NCI-H146 treated with DMSO at 0.1 percent for 48 hours (cell line): ENCODE data around the gene LRCH3.

ENCODE experiments used
- DNase-seq: peaks from one replicate; lab custom pipeline; 2025; ENCODE audit not compliant: unreplicated experiment; lab: John Stamatoyannopoulos, UW

Gene LRCH3

GRCh38 chr3:197791892-197792647 is 1.0 kb downstream of the LRCH3 start:
- no peak for DNase-seq

GRCh38 chr3:197793247-197793646 is 2.2 kb downstream of the LRCH3 start:
- no peak for DNase-seq

GRCh38 chr3:197794115-197794514 is 3.1 kb downstream of the LRCH3 start:
- DNase-seq, result no peak

GRCh38 chr3:197795200-197795599 is 4.1 kb downstream of the LRCH3 start:
- DNase-seq, result no peak

- DNase-seq, result no peak
Observed at GRCh38 chr3:197796087-197796486, 5.0 kb downstream of the LRCH3 start.

GRCh38 chr3:197798863-197799262 is 7.8 kb downstream of the LRCH3 start:
- DNase-seq, result no peak

- no peak for DNase-seq
Observed at GRCh38 chr3:197800379-197800778, 9.3 kb downstream of the LRCH3 start.

- no peak for DNase-seq
Observed at GRCh38 chr3:197801891-197802778, 11.1 kb downstream of the LRCH3 start.

GRCh38 chr3:197802779-197803459 is 11.9 kb downstream of the LRCH3 start:
- no peak for DNase-seq

GRCh38 chr3:197804511-197804910 is 13.5 kb downstream of the LRCH3 start:
- no peak for DNase-seq

GRCh38 chr3:197807969-197808587 is 17.0 kb downstream of the LRCH3 start:
- no peak for DNase-seq

- no peak for DNase-seq
Observed at GRCh38 chr3:197809356-197810020, 18.4 kb downstream of the LRCH3 start.

- no peak for DNase-seq
Observed at GRCh38 chr3:197810901-197811300, 19.8 kb downstream of the LRCH3 start.

GRCh38 chr3:197811343-197811742 is 20.3 kb downstream of the LRCH3 start:
- no peak for DNase-seq

GRCh38 chr3:197814372-197814771 is 23.3 kb downstream of the LRCH3 start:
- DNase-seq, result no peak

- DNase-seq, result peak; percentile 94
Observed at GRCh38 chr3:197820550-197821335, 29.7 kb downstream of the LRCH3 start.

- DNase-seq, result no peak
Observed at GRCh38 chr3:197829397-197830045, 38.5 kb downstream of the LRCH3 start.

- no peak for DNase-seq
Observed at GRCh38 chr3:197830308-197830966, 39.4 kb downstream of the LRCH3 start.

GRCh38 chr3:197830967-197831313 is 39.9 kb downstream of the LRCH3 start:
- DNase-seq, result no peak
